DND-41 (cell line): ENCODE data around the gene OR4D6.

Source experiments
- CTCF ChIP-seq: IDR thresholded peaks from 2 replicates; pipeline ENCODE4 v1.5.1; 2012; ENCODE audit warnings: borderline replicate concordance, low read length, moderate library complexity, mild to moderate bottlenecking; ENCODE audit not compliant: poor library complexity, severe bottlenecking; ENCODE audit errors: extremely low read depth
- EZH2 ChIP-seq: IDR thresholded peaks from 3 replicates; pipeline ENCODE4 v1.6.1; 2012; ENCODE audit warnings: borderline replicate concordance, low read depth, mild to moderate bottlenecking, moderate library complexity, low read length, inconsistent platforms; ENCODE audit not compliant: severe bottlenecking

- TF ChIP-seq CTCF (no peak), EZH2 (no peak)
Measured at GRCh38 chr11:59415111-59415510, 41.6 kb upstream of the OR4D6 start.
